Gastrocnemius medialis (tissue), 4 donors: ENCODE results near the gene MED27. TPM values are rescaled to one million over a fixed set of nuclear protein-coding genes. Genes with fewer than 3 reads are reported as not detected.

Experiments used
- ATAC-seq, 2 donors: fragments of 150-250 bp; one replicate each; pipeline ENCODE4 v1.9.1; 2016
- DNase-seq, 2 donors: peaks; one replicate each; pipeline ENCODE4 v3.0.0-alpha.2; 2019
- H3K27ac ChIP-seq, 4 donors: fragments of 200-600 bp; sonication (generic); 1 replicate in 1 of 4; 2 replicates in 3 of 4; pipeline ENCODE4 v1.5.1; 2016 to 2018; ENCODE audit warnings: mild to moderate bottlenecking in 2 of 4, moderate library complexity in 1 of 4
- H3K27me3 ChIP-seq, 3 donors: fragments of 200-600 bp; sonication (generic) in 2 of 3; 1 replicate in 1 of 3; 2 replicates in 2 of 3; pipeline versions ENCODE4 v1.5.1 to v1.6.0; 2016 to 2019; ENCODE audit warnings: mild to moderate bottlenecking in 1 of 3, moderate library complexity in 1 of 3
- H3K36me3 ChIP-seq, 2 donors: fragments of 200-600 bp; sonication (generic) in 1 of 2; one replicate each; pipeline ENCODE4 v1.5.1; 2017 to 2018
- H3K4me1 ChIP-seq, 2 donors: fragments of 200-600 bp; sonication (generic) in 1 of 2; one replicate each; pipeline ENCODE4 v1.5.1; 2016 to 2017; ENCODE audit warnings: mild to moderate bottlenecking in 2 of 2
- H3K4me3 ChIP-seq, 4 donors: fragments of 200-600 bp; sonication (generic) in 3 of 4; 1 replicate in 1 of 4; 2 replicates in 3 of 4; pipeline ENCODE4 v1.5.1; 2016 to 2019; ENCODE audit warnings: mild to moderate bottlenecking in 2 of 4
- H3K9me3 ChIP-seq, 3 donors: fragments of 200-600 bp; sonication (generic) in 2 of 3; 1 replicate in 1 of 3; 2 replicates in 2 of 3; pipeline ENCODE4 v1.5.1; 2016 to 2019
- POLR2A ChIP-seq, 2 donors: fragments of 450-650 bp; IDR thresholded peaks; one replicate each; pipeline ENCODE4 v1.6.1; 2017; ENCODE audit warnings: antibody characterized with exemption in 2 of 2, mild to moderate bottlenecking in 2 of 2, moderate library complexity in 2 of 2
- in situ Hi-C, 4 donors: fragments of 200-750 bp; cut with MboI; loops; one replicate each; pipeline versions ENCODE4 v1.15.0 to v1.8.0; 2017; ENCODE audit warnings: low sequenced_read_pairs in 4 of 4
- intact Hi-C: fragments of 100-400 bp; cut with DNase I; formaldehyde crosslinking; loops from one replicate; pipeline ENCODE4 v1.15.1; 2023; ENCODE audit warnings: low total_unique reads
- total RNA-seq, 4 donors: library from RNA; depleted of rRNA; stranded (reverse); fragments of >200 nt; gene quantifications; one replicate each; pipeline versions ENCODE4 v1.1.0 to v1.2.3, GENCODE V29; 2016
- TF ChIP-seq, protein P1 (sequence below), 5 experiments: fragments of 450-650 bp in 3 of 5; fragments of 200-600 bp in 2 of 5; sonication (generic) in 2 of 5; IDR thresholded peaks in 4 of 5; conservative IDR thresholded peaks in 1 of 5; 1 replicate in 4 of 5; 2 replicates in 1 of 5; pipeline ENCODE4 v1.5.1; 2016 to 2019; ENCODE audit warnings: antibody characterized with exemption in 5 of 5, mild to moderate bottlenecking in 3 of 5, moderate library complexity in 3 of 5

Gene MED27, protein sequence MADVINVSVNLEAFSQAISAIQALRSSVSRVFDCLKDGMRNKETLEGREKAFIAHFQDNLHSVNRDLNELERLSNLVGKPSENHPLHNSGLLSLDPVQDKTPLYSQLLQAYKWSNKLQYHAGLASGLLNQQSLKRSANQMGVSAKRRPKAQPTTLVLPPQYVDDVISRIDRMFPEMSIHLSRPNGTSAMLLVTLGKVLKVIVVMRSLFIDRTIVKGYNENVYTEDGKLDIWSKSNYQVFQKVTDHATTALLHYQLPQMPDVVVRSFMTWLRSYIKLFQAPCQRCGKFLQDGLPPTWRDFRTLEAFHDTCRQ
- 10 to 100 TPM; 11.6 to 20.3 (median 13.9) TPM for total RNA-seq

DNA sequence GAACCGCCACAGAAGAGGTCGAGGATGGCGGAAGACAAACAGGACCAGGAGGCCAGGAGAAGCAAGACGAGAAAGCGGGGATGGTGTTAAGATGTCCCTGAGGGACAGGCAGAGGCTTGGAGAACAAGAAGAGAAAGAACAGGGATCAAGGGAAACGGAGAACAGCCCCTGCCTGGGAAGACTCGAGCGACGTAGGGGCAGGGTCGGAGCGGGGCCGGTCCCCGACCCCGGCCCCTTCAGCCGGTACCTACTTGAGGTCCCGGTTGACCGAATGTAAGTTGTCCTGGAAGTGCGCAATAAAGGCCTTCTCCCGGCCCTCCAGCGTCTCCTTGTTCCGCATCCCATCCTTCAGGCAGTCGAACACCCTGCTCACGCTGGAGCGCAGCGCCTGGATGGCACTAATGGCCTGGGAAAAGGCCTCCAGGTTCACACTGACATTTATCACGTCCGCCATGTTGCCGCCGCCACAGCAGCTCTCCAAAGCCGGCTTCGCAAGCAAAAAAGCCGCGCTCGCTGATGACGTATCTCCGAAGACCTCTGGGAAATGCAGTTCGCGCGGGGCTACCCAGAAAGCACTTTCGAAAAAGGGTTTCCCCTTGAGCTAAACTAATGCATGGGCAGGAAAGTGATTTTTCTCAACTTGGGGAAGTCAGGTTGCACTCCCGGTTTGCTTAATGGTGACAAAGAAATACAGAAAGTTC, at the start of gene MED27:
Gene MED27 (minus strand): TSS at position 477 of the 701 bp plus-strand sequence. CDS start 23 bp downstream, at position 454.
- peaks cover 30 to 40% of the 10 kb centered on the region in 2 donors for H3K4me1 ChIP-seq
- in situ Hi-C loops = no loop called here

DNA sequence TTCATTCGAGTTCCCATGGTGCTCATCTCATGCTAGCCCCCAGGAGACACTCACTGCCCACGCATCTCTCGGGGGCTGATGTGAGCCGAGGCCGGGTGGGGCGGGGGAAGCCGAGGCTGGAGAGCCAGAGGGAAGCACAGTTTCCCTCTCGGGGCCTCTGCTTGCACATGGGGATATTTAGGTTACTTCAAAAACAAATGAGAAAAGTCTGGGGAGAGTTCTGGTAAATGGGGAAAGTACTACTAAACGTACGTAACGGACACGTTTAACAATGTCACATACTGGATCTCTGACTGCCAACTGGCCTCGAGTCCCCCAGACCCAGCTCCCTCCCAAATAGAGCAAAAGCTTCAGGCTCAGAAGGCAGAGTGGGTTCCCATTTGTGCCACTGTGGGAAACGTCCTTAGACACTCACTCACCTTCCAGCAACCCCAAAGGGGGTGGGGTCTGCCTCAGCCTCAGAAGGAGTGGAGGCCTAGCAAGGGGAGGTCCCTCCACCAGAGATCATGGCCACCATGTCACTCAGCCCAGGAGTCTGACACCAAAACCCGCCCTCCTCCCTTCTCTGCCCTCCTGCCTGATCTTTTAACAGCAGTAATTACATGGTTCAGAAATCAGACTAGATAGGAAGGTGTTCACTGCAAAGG, 48.3 kb upstream of the MED27 start:
- peaks cover 29 to 35% (median 29%) of the 10 kb centered on the region in 3 donors for H3K27me3 ChIP-seq
- no peak overlapping the region for H3K4me3 ChIP-seq
- in situ Hi-C loops = no loop called here
- no peaks in the 10 kb centered on the region for H3K36me3 ChIP-seq
- H3K27ac ChIP-seq = no peak overlapping the region
- no peaks in the 10 kb centered on the region for H3K9me3 ChIP-seq
- ATAC-seq = no peak
- DNase-seq = no peak
- TF ChIP-seq, protein P1, sequence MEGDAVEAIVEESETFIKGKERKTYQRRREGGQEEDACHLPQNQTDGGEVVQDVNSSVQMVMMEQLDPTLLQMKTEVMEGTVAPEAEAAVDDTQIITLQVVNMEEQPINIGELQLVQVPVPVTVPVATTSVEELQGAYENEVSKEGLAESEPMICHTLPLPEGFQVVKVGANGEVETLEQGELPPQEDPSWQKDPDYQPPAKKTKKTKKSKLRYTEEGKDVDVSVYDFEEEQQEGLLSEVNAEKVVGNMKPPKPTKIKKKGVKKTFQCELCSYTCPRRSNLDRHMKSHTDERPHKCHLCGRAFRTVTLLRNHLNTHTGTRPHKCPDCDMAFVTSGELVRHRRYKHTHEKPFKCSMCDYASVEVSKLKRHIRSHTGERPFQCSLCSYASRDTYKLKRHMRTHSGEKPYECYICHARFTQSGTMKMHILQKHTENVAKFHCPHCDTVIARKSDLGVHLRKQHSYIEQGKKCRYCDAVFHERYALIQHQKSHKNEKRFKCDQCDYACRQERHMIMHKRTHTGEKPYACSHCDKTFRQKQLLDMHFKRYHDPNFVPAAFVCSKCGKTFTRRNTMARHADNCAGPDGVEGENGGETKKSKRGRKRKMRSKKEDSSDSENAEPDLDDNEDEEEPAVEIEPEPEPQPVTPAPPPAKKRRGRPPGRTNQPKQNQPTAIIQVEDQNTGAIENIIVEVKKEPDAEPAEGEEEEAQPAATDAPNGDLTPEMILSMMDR (IDR thresholded peaks at IDR 0.05 in 4 of 5, conservative IDR thresholded peaks at IDR 0.05 in 1 of 5) = no peak
- no peak for TF ChIP-seq POLR2A (IDR thresholded peaks at IDR 0.05)
- intact Hi-C loops = no loop called here
- H3K4me1 ChIP-seq = no peaks in the 10 kb centered on the region

More for the DNA sequence above, at the start of gene MED27:
- peak within 1 kb of the TSS; percentile 71 to 87 (median 86) for H3K27ac ChIP-seq
- ATAC-seq (peak; percentile 96 to 97), DNase-seq (peak; percentile 84 to 86)
- no peaks in the 10 kb centered on the region for H3K9me3 ChIP-seq
- TF ChIP-seq POLR2A (IDR thresholded peaks at IDR 0.05) = peak; percentile 34 to 59
- TF ChIP-seq, protein P1 (IDR thresholded peaks at IDR 0.05 in 4 of 5, conservative IDR thresholded peaks at IDR 0.05 in 1 of 5) = no peak
- peaks cover 0 to 21% of the 10 kb centered on the region in 2 donors for H3K36me3 ChIP-seq
- H3K27me3 ChIP-seq = no peaks in the 10 kb centered on the region
- peak within 1 kb of the TSS; percentile 63 to 99 (median 94) for H3K4me3 ChIP-seq
- intact Hi-C loops = loop anchor here (2.0 to 5.0 kb wide), 2 partner anchors 68 to 157 kb away; no protein-coding TSS in a partner anchor

DNA sequence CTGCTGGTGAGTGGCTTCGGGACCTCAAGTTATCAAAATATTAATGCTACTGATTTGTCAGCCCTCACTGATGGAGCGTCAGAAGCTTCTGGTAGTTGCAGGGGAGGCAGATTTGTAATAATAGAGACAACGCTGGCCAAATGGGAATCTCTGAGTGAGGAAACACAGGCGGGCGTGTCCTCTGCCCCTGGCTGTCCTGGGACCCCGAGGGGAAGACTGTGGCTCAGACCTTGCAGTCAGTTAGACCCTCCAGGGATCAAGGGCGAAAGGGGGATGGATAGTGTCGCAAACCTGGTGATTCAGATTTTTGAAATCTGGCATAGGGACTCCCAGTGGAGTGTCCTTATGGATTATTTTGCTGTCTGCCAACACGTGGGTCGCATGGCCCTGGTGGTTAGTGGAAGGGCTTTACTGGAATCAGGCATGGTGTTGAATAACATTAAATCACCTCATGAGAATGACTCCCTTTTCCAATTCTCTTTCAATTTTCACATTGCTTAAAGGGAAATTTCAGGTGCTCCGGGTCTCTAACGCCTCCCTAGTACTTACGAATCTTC, 47.1 kb upstream of the MED27 start:
- no peaks in the 10 kb centered on the region for H3K4me1 ChIP-seq
- TF ChIP-seq, protein P1 (IDR thresholded peaks at IDR 0.05 in 4 of 5, conservative IDR thresholded peaks at IDR 0.05 in 1 of 5) = no peak
- DNase-seq = no peak
- H3K27ac ChIP-seq = no peak overlapping the region
- H3K36me3 ChIP-seq = no peaks in the 10 kb centered on the region
- H3K27me3 ChIP-seq = peaks cover 29% of the 10 kb centered on the region in 3 donors
- intact Hi-C loops = no loop called here
- in situ Hi-C loops = no loop called here
- ATAC-seq = no peak
- H3K9me3 ChIP-seq = no peaks in the 10 kb centered on the region
- H3K4me3 ChIP-seq = no peak overlapping the region

DNA sequence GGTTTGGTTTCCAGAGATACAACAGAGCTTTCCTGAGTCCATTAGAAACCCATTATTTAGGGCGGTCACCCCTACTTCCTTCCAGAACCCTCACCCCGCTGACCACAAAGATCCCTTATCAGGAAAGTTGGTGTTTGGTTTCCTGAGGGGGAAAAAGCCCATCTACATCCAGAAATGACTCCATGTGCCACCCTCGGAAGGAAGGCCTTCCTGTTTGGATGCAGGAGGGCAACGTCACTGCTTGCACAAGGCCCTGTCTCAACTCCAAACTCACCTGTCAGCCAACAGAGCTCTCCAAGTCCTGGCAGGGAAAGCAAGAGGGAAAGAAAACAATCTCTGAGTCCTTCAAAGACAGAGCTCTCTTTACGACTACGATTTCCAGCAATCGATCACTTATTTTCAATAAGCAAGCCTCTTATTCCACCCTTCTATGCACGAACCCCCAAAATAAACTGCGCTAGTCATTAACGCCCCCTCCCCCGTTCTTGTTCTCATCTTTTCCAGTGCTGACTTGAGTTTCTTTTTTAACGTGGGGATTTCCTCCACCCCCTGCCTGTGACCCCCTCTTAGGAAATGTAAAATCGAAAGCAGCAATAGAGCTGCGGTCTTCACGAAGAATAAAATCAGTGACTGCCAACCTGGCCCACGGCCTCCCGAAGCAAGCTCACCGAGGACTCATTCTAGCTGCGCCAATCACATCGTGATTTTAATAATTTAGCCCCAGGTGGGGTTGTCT, 46.4 kb upstream of the MED27 start:
- ATAC-seq (no peak), DNase-seq (no peak)
- intact Hi-C loops (no loop called here), in situ Hi-C loops (no loop called here)
- TF ChIP-seq POLR2A (IDR thresholded peaks at IDR 0.05) = no peak
- TF ChIP-seq, protein P1 (IDR thresholded peaks at IDR 0.05 in 4 of 5, conservative IDR thresholded peaks at IDR 0.05 in 1 of 5) = no peak
- Histone ChIP-seq H3K27ac (no peak overlapping the region), H3K36me3 (no peaks in the 10 kb centered on the region), H3K9me3 (no peaks in the 10 kb centered on the region), H3K27me3 (peaks cover 27 to 29% (median 29%) of the 10 kb centered on the region in 3 donors), H3K4me1 (no peaks in the 10 kb centered on the region), H3K4me3 (no peak overlapping the region)
